IMR-90 (cell line): ENCODE results near the gene GIMAP4. TPM values are rescaled to one million over a fixed set of nuclear protein-coding genes. Genes with fewer than 3 reads are reported as not detected.

Source experiments
- ATAC-seq: fragments of 200-7000 bp; cut with Tn5 transposase; 2 replicates; pipeline ENCODE4 v1.9.1; 2020; ENCODE audit warnings: low read depth, mild to moderate bottlenecking, moderate library complexity
- BruUV-seq: library from RNA; stranded (reverse); fragments of 400-500 nt; replicated peaks from 2 replicates; lab custom pipeline; 2021; lab: Mats Ljungman, UMichigan
- CTCF ChIA-PET: fragments of 300-600 bp; formaldehyde crosslinking; extraction: SDS; loops from one replicate; lab custom pipeline; 2021; ENCODE audit warnings: antibody characterized with exemption; lab: Yijun Ruan, JAX
- POLR2A ChIA-PET: fragments of 300-600 bp; sonication (Branson Sonifier 250); formaldehyde crosslinking; loops from one replicate; lab custom pipeline; 2022; ENCODE audit warnings: antibody characterized with exemption; ENCODE audit not compliant: unreplicated experiment; lab: Charles Lee
- DNase-seq: peaks from one replicate; pipeline ENCODE4 v3.0.0; 2013
- H2AFZ ChIP-seq: replicated peaks from 2 replicates; pipeline ENCODE3; 2013; ENCODE audit warnings: low read length, mild to moderate bottlenecking; ENCODE audit not compliant: poor library complexity
- H2AK5ac ChIP-seq: 2 replicates; pipeline ENCODE4 v1.6.1; 2013; ENCODE audit warnings: low read depth, low read length, inconsistent platforms
- H2AK9ac ChIP-seq: replicated peaks from 2 replicates; pipeline ENCODE3; 2013; ENCODE audit warnings: mild to moderate bottlenecking, low read depth, low read length, moderate library complexity; ENCODE audit not compliant: poor library complexity
- H2BK120ac ChIP-seq: 2 replicates; pipeline ENCODE4 v1.6.1; 2013; ENCODE audit warnings: low read depth, low read length, inconsistent platforms
- H2BK15ac ChIP-seq: 3 replicates; pipeline ENCODE4 v1.6.1; 2013; ENCODE audit warnings: low read depth, low read length, inconsistent platforms
- H2BK20ac ChIP-seq: 2 replicates; pipeline ENCODE4 v1.6.1; 2013; ENCODE audit warnings: low read depth, mild to moderate bottlenecking, inconsistent platforms, low read length, moderate library complexity
- H2BK5ac ChIP-seq: 2 replicates; pipeline ENCODE4 v1.6.1; 2013; ENCODE audit warnings: mild to moderate bottlenecking, low read depth, low read length, inconsistent platforms; ENCODE audit not compliant: poor library complexity, severe bottlenecking
- H3K14ac ChIP-seq: replicated peaks from 2 replicates; pipeline ENCODE4 v1.6.1; 2013; ENCODE audit warnings: low read depth, low read length, inconsistent platforms
- H3K18ac ChIP-seq: 2 replicates; pipeline ENCODE4 v1.6.1; 2013; ENCODE audit warnings: low read depth, low read length, control low read depth
- H3K23ac ChIP-seq: 2 replicates; pipeline ENCODE4 v1.6.1; 2013; ENCODE audit warnings: low read depth, low read length, inconsistent platforms
- H3K27ac ChIP-seq: 2 replicates; pipeline ENCODE4 v1.5.1; 2013; ENCODE audit warnings: mild to moderate bottlenecking, control low read depth, low read length; ENCODE audit not compliant: insufficient read depth
- H3K27me3 ChIP-seq: 2 replicates; pipeline ENCODE4 v1.6.1; 2013; ENCODE audit warnings: low read length; ENCODE audit not compliant: control insufficient read depth, insufficient read depth
- H3K36me3 ChIP-seq: 2 replicates; pipeline ENCODE4 v1.6.1; 2013; ENCODE audit warnings: low read length, mixed read lengths; ENCODE audit not compliant: control insufficient read depth, insufficient read depth
- H3K4ac ChIP-seq: 2 replicates; pipeline ENCODE4 v1.6.1; 2013; ENCODE audit warnings: low read depth, low read length, inconsistent platforms
- H3K4me1 ChIP-seq: 2 replicates; pipeline ENCODE4 v1.6.1; 2013; ENCODE audit warnings: low read length, mixed read lengths; ENCODE audit not compliant: control insufficient read depth, insufficient read depth
- H3K4me2 ChIP-seq: 2 replicates; pipeline ENCODE4 v1.6.1; 2013; ENCODE audit warnings: low read depth, mild to moderate bottlenecking, control low read depth, low read length, moderate library complexity
- H3K4me3 ChIP-seq: 2 replicates; pipeline ENCODE4 v1.5.1; 2013; ENCODE audit warnings: low read depth, mild to moderate bottlenecking, control low read depth, low read length, moderate library complexity; ENCODE audit not compliant: insufficient read depth
- H3K56ac ChIP-seq: 2 replicates; pipeline ENCODE4 v1.6.1; 2013; ENCODE audit warnings: low read length, inconsistent platforms; ENCODE audit not compliant: insufficient read depth; ENCODE audit errors: extremely low read depth
- H3K79me1 ChIP-seq, 2 experiments: 2 replicates each; pipeline ENCODE4 v1.6.1; 2013; ENCODE audit warnings: low read length in 2 of 2, inconsistent platforms in 1 of 2, low read depth in 1 of 2
- H3K9ac ChIP-seq: 2 replicates; pipeline ENCODE4 v1.6.1; 2013; ENCODE audit warnings: low read depth, low read length, control low read depth
- H3K9me1 ChIP-seq: 2 replicates; pipeline ENCODE4 v1.6.1; 2013; ENCODE audit warnings: low read length, inconsistent platforms; ENCODE audit not compliant: insufficient read depth
- H3K9me3 ChIP-seq: 2 replicates; pipeline ENCODE4 v1.6.1; 2013; ENCODE audit warnings: low read length; ENCODE audit not compliant: control insufficient read depth, insufficient read depth
- H4K20me1 ChIP-seq: 2 replicates; pipeline ENCODE4 v1.6.1; 2013; ENCODE audit warnings: low read length, inconsistent platforms; ENCODE audit not compliant: insufficient read depth
- H4K5ac ChIP-seq: 2 replicates; pipeline ENCODE4 v1.6.1; 2013; ENCODE audit warnings: mild to moderate bottlenecking, low read depth, low read length, control low read depth
- H4K8ac ChIP-seq, 2 experiments: 2 replicates each; pipeline ENCODE4 v1.6.1; 2013; ENCODE audit warnings: low read depth in 2 of 2, low read length in 2 of 2, control low read depth in 1 of 2, inconsistent platforms in 1 of 2
- H4K91ac ChIP-seq: 2 replicates; pipeline ENCODE4 v1.6.1; 2013; ENCODE audit warnings: low read depth, low read length, inconsistent platforms; ENCODE audit not compliant: insufficient read depth
- BHLHE40 ChIP-seq: fragments of 150-350 bp; IDR thresholded peaks from 2 replicates; pipeline ENCODE4 v1.6.1; 2016; ENCODE audit warnings: mild to moderate bottlenecking, low read depth, low read length
- CEBPB ChIP-seq: IDR thresholded peaks from 2 replicates; pipeline ENCODE4 v1.6.1; 2012; ENCODE audit warnings: low read depth, low read length, improper control_type of control experiment
- CHD1 ChIP-seq: IDR thresholded peaks from 2 replicates; pipeline ENCODE4 v1.6.1; 2012; ENCODE audit warnings: low read depth, low read length, improper control_type of control experiment
- FOS ChIP-seq: fragments of 150-350 bp; IDR thresholded peaks from 2 replicates; pipeline ENCODE4 v1.6.1; 2016; ENCODE audit warnings: low read depth, low read length
- MAFK ChIP-seq: IDR thresholded peaks from 2 replicates; pipeline ENCODE4 v1.6.1; 2012; ENCODE audit warnings: low read depth, low read length, improper control_type of control experiment
- MAZ ChIP-seq: IDR thresholded peaks from 2 replicates; pipeline ENCODE4 v1.6.1; 2012; ENCODE audit warnings: low read depth, mild to moderate bottlenecking, low read length, improper control_type of control experiment, moderate library complexity, borderline replicate concordance
- MXI1 ChIP-seq: IDR thresholded peaks from 2 replicates; pipeline ENCODE4 v1.6.1; 2012; ENCODE audit warnings: low read depth, mild to moderate bottlenecking, low read length, moderate library complexity, borderline replicate concordance
- NFE2L2 ChIP-seq: fragments of 150-350 bp; IDR thresholded peaks from 2 replicates; pipeline ENCODE4 v1.6.1; 2016; ENCODE audit warnings: low read depth, mild to moderate bottlenecking, low read length
- POLR2A ChIP-seq: IDR thresholded peaks from 2 replicates; pipeline ENCODE4 v1.6.1; 2012; ENCODE audit warnings: mild to moderate bottlenecking, low read depth, low read length
- RAD21 ChIP-seq: IDR thresholded peaks from 2 replicates; pipeline ENCODE4 v1.6.1; 2012; ENCODE audit warnings: low read length, improper control_type of control experiment
- RCOR1 ChIP-seq: IDR thresholded peaks from 2 replicates; pipeline ENCODE4 v1.6.1; 2012; ENCODE audit warnings: mild to moderate bottlenecking, low read length, improper control_type of control experiment; ENCODE audit not compliant: insufficient replicate concordance
- RFX5 ChIP-seq: IDR thresholded peaks from 2 replicates; pipeline ENCODE4 v1.8.0; 2012; ENCODE audit warnings: low read depth, mild to moderate bottlenecking, low read length, moderate library complexity
- SMC3 ChIP-seq: fragments of 150-350 bp; IDR thresholded peaks from 2 replicates; pipeline ENCODE4 v1.6.1; 2016; ENCODE audit warnings: low read depth, mild to moderate bottlenecking, antibody characterized with exemption, low read length, moderate library complexity
- USF2 ChIP-seq: fragments of 150-350 bp; IDR thresholded peaks from 2 replicates; pipeline ENCODE4 v1.6.1; 2017; ENCODE audit warnings: mild to moderate bottlenecking, antibody characterized with exemption, low read length, low read depth
- whole genome bisulfite sequencing, 2 experiments: methylation state at CpG; one replicate each; pipeline versions ENCODE4 v1.1.5 to v1.1.7; 2013; ENCODE audit warnings: missing lambda C conversion rate in 2 of 2; ENCODE audit not compliant: insufficient read length in 1 of 2; ENCODE audit errors: extremely low coverage in 2 of 2; 5-methylcytosine and 5-hydroxymethylcytosine counted together
- dilution Hi-C: fragments of 300-500 bp; cut with HindIII; formaldehyde crosslinking; loops from one replicate; pipeline ENCODE4 v1.14.3; 2018; ENCODE audit warnings: low sequenced_read_pairs; ENCODE audit not compliant: unreplicated experiment
- in situ Hi-C: fragments of 300-500 bp; cut with MboI; formaldehyde crosslinking; loops from 3 replicates; pipeline ENCODE4 v1.14.3; 2019; ENCODE audit warnings: low sequenced_read_pairs, inconsistent platforms, mixed read lengths
- intact Hi-C: fragments of 100-400 bp; cut with micrococcal nuclease; formaldehyde crosslinking; loops from 2 replicates; pipeline ENCODE4 v1.10.0; 2022
- polyA plus RNA-seq, 3 experiments: library from polyadenylated mRNA; depleted of rRNA; stranded (reverse); fragments of >200 nt; gene quantifications; 2 replicates each; pipeline ENCODE4 v1.2.3, GENCODE V29; 2012; ENCODE audit warnings: low replicate concordance in 1 of 3
- total RNA-seq: library from RNA; depleted of rRNA; stranded (reverse); fragments of >200 nt; gene quantifications from 2 replicates; pipeline ENCODE4 v1.2.3, GENCODE V29; 2012
- TF ChIP-seq, protein P1 (sequence below): conservative IDR thresholded peaks from 2 replicates; pipeline ENCODE4 v1.5.1; 2012; ENCODE audit warnings: mild to moderate bottlenecking, low read depth, low read length, improper control_type of control experiment
- TF ChIP-seq, protein P2 (sequence below): fragments of 150-350 bp; IDR thresholded peaks from 2 replicates; pipeline ENCODE4 v1.6.1; 2016; ENCODE audit warnings: low read depth, mild to moderate bottlenecking, low read length, moderate library complexity, borderline replicate concordance

The GIMAP4 gene
- total and polyA plus RNA-seq, 2 of the 4 experiments (the other 2 are of a cell fraction): not detected

GRCh38 chr7:150568714-150569113, 1.5 kb downstream of the GIMAP4 start:
- Histone ChIP-seq H4K8ac (no peak overlapping the region), H3K14ac (no peak overlapping the region), H3K56ac (no peak overlapping the region), H3K27me3 (no peaks in the 10 kb centered on the region), H3K9me3 (peaks cover 28% of the 10 kb centered on the region), H2AFZ (no peak overlapping the region), H3K79me1 (no peaks in the 10 kb centered on the region), H3K4me3 (no peak overlapping the region), H2BK15ac (no peak overlapping the region), H3K23ac (no peak overlapping the region), H2BK20ac (no peak overlapping the region), H4K5ac (no peak overlapping the region), H2BK5ac (no peak overlapping the region), H3K18ac (no peak overlapping the region), H3K36me3 (no peaks in the 10 kb centered on the region), H2AK9ac (no peak overlapping the region), H3K9ac (no peak overlapping the region), H3K4ac (no peak overlapping the region), H2AK5ac (no peak overlapping the region), H3K27ac (no peak overlapping the region), H2BK120ac (no peak overlapping the region), H4K20me1 (no peaks in the 10 kb centered on the region), H3K9me1 (no peaks in the 10 kb centered on the region), H4K91ac (no peak overlapping the region), H3K4me1 (no peaks in the 10 kb centered on the region), H3K4me2 (no peak overlapping the region)
- BruUV-seq: no TSS peak
- TF ChIP-seq, protein P1, sequence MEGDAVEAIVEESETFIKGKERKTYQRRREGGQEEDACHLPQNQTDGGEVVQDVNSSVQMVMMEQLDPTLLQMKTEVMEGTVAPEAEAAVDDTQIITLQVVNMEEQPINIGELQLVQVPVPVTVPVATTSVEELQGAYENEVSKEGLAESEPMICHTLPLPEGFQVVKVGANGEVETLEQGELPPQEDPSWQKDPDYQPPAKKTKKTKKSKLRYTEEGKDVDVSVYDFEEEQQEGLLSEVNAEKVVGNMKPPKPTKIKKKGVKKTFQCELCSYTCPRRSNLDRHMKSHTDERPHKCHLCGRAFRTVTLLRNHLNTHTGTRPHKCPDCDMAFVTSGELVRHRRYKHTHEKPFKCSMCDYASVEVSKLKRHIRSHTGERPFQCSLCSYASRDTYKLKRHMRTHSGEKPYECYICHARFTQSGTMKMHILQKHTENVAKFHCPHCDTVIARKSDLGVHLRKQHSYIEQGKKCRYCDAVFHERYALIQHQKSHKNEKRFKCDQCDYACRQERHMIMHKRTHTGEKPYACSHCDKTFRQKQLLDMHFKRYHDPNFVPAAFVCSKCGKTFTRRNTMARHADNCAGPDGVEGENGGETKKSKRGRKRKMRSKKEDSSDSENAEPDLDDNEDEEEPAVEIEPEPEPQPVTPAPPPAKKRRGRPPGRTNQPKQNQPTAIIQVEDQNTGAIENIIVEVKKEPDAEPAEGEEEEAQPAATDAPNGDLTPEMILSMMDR: no peak
- TF ChIP-seq USF2 (no peak), CHD1 (no peak), NFE2L2 (no peak), BHLHE40 (no peak), RAD21 (no peak), MAZ (no peak), SMC3 (no peak), MAFK (no peak), CEBPB (no peak), FOS (no peak), POLR2A (no peak), MXI1 (no peak), RFX5 (no peak), RCOR1 (no peak)
- TF ChIP-seq, protein P2, sequence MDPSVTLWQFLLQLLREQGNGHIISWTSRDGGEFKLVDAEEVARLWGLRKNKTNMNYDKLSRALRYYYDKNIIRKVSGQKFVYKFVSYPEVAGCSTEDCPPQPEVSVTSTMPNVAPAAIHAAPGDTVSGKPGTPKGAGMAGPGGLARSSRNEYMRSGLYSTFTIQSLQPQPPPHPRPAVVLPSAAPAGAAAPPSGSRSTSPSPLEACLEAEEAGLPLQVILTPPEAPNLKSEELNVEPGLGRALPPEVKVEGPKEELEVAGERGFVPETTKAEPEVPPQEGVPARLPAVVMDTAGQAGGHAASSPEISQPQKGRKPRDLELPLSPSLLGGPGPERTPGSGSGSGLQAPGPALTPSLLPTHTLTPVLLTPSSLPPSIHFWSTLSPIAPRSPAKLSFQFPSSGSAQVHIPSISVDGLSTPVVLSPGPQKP: no peak
- 80% methylated on average over 2 of the region's 2 CpGs; no CpG with 5 or more reads in 1 of the 2 experiments for WGBS, 2 experiments
- dilution Hi-C loops: no loop called here
- ChIA-PET POLR2A (no interaction called here), CTCF (no interaction called here)
- in situ Hi-C loops: no loop called here
- DNase-seq (no peak), ATAC-seq (no peak)
- intact Hi-C loops: no loop called here
